GM21723 (cell line): ENCODE measurements around the gene ARHGEF28.

Experiments
- ATAC-seq: cut with Tn5 transposase; IDR thresholded peaks from one replicate; pipeline ENCODE4 v1.9.1; 2021; ENCODE audit warnings: mild to moderate bottlenecking, moderate library complexity; ENCODE audit not compliant: unreplicated experiment

ARHGEF28 gene

DNA sequence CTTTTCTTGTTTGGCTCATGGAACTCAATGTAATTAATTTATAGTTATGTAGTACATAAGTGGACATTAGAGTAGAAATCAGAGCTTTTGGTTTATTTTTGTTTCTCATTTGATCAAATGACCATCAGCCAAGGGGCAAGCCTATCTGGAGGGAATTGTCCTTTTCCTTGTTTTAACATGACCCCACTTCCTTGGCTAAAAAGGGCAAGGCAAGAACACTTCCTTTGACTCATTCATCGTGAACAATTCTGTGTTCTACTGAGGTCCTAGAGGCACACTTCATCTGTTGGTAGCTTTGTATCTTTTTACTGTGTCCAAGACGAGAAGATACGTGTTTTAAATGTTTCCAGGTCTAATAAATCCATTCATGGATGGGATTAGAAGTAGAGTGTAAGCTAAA lies 148.9 kb downstream of the ARHGEF28 start:
- no peak for ATAC-seq

DNA sequence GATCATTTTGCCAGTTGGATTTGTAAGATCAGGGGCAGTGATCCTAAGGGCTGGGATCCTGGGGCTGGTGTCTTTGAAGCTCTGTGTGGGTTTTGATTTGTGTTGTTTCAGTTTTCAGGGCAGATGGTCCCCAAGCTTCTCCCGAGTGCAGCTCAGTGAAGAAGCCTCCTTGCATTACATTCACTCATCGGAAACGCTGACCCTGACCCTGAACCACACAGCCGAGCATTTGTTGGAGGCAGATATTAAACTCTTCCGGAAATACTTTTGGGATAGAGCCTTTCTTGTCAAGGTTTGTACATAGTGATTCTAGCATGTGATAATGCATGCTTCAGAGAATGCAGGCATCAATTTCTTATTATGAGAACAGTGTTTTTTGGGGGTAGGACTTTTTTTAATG lies 150.4 kb downstream of the ARHGEF28 start:
- no peak for ATAC-seq

- no peak for ATAC-seq
Measured at GRCh38 chr5:73777192-73777591, 151.2 kb downstream of the ARHGEF28 start.

DNA sequence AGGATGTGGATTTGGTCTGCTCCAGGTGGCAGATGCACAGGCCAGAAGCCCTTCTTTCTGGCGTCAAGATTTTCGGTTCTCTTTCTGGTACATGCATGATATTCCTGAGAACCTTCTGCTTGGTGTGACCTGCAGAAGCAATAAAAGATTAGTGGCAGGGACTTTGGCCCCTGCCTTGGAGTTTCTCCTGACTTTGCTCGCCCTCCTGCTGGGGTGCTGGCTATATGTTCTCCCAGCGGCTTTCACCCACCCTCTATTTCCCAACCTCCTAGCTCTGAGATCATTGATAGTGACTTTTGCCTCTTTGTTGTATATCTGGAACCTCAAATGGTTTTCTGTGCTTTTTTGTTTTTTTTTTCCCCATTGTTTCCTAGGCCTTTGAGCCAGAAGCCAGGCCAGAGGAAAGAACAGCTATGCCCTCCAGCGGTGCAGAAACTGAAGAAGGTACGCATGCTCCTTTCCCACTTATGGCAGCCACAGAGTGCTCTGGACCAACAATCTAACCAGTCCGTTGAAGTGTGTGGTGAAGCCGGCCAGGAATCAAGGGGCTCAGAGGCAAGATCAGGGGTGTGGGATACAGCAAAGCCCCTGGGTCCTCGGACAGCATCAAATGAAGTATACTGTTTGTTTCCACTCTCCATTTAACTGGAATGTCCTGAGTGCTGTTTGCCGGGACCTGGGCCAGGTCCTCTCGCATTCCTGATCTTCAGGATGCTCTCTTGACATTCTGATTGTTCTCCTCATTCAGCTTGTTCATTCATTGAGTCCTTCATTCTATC lies 154.5 kb downstream of the ARHGEF28 start:
- no peak for ATAC-seq

GRCh38 chr5:73781107-73781768 lies 155.2 kb downstream of the ARHGEF28 start:
- no peak for ATAC-seq

GRCh38 chr5:73783828-73784227 lies 157.8 kb downstream of the ARHGEF28 start:
- no peak for ATAC-seq

- ATAC-seq: no peak
Measured at GRCh38 chr5:73786043-73786831, 160.2 kb downstream of the ARHGEF28 start.

DNA sequence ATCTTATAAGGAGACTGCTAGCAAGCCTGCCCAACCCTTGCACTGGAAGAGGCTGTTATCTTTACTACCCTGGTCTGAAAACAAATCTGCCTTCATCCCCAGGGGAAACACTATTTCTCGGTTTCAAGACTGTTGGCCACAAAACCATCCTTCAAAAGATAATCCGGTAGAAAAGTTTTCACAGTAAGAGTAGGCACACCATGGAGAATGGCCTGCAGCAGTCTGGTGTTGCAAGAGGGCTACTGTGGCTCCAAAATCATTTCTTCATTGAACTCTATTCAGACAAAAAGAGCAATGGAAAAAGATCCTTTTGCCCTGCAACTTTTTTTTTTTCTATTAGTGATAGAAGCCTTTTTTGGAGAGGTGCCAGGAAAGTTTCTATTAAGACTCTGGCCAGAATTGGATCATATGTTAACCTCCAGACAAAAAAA lies 163.9 kb downstream of the ARHGEF28 start:
- no peak for ATAC-seq

DNA sequence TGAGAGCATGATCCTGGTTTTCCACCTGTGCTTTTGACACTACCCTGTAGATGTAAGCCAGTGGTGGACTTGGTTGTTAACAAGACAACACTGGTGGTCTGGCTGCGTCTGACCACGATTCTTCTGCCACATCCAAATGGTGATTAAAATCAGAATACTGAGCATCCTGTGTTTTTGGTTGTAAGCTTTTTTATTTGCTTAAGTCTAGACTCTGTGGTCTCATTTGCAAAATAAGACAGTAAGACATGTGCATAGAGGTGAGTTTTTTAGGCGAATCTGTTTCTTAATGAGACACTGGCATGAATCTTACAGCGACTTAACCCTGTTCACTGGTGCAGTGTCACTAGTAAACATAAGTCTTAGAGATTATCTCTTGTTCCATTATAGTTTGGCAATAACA lies 165.4 kb downstream of the ARHGEF28 start:
- ATAC-seq: no peak

DNA sequence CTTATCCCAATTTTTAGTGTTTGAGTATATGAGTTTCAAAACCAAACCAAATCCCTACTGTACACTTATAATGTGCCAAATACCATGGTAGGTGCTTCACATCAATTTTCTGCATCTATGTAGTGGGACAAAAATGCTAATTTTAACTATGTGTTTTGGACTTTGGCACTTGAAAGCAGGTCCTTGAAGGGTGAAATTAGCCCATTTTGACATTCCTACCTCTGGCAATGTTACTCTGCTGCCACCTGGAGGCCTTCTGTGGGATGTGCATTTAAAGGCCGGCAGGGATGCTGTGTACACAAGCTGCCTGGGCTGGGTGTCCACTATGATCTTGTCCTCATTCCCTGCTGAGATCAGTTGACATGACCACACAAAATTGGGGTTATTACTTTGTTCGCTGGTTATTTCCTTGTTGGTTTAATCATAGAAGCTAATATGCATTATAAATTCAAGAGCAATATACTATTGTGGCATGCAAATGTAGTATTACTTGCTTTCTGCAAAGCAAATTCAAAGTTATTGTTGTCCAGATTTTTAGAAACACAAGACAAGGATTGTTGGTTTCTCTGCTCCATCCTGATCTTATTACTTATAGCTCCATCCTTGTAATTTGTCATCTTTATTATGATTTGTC lies 166.8 kb downstream of the ARHGEF28 start:
- ATAC-seq: no peak

DNA sequence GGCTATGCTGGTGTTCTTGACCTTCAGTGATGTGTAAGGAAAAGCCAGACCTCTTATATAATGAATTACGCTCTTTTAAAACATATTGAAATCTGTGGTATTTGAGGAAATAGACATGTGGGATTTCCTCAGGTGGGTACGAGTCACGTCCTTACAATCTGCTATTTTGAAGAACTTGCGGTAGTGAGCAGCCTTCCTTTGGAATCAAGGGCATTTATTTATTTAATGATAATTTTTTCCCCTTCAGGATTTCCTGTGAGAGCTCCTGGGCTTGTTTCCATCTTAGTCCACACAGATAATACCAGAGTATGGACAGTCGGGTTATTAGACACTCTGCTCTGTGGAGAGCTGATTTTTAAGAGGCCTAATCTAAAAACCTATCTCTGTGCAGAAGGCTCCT lies 167.9 kb downstream of the ARHGEF28 start:
- ATAC-seq: no peak

DNA sequence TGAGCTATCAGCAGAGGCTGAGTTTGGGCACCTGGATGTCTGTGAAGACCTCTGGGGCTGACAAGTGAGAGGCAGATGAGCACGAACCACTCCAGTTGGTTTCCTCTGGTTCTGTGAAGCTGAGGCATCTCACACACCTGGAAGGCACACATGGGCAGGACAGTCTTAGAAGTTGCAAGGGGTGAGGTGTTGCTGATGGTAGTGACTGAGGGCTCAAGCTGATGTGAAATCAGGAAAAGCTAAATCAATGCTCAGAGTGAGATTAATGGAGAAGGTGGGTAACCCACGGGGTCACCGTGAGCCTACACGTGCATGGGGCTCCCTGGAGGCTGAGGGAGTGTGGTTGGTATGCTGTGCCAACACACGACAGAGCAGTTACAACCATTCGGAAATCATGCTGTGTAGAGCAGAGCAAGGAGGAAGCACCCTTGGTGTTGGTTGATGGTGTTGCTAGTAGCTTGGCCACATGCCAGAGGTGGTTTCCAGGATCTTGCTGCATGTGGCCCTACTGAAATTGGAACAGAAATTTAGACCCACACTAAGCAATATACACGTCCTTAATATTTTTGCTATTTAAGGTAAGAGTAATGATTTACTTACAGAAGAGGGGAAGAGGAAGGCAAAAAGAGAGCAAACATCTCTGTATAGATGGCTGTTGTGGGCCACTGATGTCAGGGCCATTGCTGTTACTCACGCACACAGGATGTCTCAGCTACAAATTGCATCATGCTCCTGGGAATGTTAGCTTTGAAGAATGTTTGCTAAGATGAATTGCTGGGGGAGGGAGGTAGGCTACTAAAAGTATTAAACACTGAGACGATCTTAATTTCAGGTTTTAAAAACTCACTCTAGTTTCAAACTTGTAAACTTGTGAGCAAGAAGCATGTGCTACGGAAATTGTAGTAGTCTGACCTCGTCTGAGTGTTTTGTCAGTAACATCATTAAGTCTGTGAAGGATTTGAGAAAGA lies 170.5 kb downstream of the ARHGEF28 start:
- ATAC-seq: no peak

GRCh38 chr5:73797132-73797510 lies 171.1 kb downstream of the ARHGEF28 start:
- ATAC-seq: no peak

DNA sequence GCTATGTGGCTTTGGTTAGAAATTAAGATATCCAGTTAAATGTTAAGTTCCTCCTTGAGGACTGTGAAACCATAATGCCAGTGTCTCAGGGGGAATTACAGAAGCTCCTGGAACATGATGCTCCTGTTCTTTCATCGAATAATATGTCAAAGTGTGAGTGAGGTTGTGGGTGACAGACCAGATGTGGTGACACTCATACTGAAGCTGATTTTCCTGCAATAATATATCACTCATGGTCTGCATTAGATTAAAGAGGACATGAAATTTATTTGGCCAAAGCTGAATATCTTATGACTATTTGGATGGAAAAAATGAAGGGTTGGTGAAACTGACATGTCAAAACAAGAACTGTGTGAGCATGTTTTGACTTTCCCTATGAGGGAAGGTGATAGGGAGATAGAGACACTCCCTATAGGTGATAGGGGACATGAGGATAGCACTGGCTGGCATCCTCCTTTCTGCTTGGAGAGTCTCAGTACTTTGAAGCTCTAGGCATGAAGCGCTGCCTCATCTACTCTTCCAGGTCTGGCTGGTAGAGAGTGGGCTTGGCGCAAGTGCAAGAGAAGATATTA lies 173.5 kb downstream of the ARHGEF28 start:
- no peak for ATAC-seq

DNA sequence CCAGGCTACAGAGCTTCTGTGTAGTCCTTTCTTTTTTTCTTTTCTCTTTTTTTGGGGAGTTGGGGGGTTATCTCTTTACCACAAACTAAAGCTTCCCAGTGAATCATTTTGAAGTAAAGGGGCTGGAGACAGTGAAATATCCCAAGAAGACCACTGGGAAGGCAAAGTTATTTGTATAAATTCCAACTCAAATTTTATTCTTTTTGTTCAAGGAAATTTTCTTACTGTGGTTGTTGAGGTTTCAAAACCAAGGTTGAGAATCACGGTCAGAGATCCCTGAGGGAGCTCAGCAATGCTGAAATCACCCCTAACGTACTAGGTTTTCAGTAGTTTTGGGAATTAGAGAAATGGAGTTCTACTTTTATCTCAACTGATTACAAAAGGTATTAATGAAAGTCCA lies 175.7 kb downstream of the ARHGEF28 start:
- ATAC-seq: no peak

DNA sequence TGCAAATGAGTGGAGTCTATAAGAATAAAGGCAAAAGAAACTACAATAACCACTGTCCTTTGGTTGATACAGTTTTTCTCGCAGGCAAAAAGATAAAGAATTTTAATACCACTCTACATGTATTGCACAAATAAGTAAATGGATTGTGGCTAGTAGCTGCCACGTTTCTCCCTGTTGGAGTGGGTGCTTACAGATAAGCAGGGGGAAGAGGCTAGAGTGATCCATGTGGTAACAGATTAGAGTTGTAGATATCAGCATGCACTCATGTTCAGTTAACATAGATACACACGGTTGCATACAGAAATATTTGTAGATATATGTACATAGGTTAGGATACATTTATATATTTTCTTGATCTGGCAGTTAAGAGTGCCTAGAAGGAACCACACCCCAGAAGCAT lies 179.5 kb downstream of the ARHGEF28 start:
- ATAC-seq: no peak

DNA sequence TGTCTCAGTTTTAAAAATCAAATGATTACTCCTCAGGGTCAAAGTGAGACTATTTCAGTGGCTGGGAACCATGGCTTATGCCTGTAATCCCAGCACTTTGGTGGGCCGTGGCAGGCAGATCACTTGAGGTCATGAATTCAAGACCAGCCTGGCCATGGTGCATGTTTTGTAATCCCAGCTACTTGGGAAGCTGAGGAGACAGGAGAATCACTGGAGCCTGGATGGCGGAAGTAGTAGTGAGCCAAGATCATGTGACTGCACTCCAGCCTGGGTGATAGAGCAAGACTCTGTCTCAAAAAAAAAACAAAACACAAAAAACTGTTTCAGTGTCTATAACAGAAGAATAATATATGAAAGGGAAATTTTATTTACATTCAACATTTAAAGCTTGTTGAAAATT lies 182.9 kb downstream of the ARHGEF28 start:
- ATAC-seq: no peak

DNA sequence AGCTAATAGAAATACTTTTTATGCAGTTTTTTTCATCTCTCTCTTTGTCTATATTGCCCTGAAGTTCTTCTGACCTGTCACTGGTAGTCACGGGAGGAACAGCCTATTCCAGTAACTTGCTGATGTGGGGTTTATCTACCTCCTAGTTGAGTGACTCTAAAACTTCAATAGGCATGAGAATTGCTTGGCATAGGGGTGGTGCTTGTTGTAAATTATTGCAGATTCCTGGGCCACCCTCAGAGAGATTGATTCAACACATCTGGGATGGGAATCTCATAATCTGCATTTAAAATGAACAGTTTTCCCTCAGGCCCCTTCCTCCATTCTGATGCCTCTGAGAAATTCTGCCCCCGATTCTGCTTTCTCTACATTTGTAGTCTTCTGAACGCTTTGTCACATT lies 184.4 kb downstream of the ARHGEF28 start:
- no peak for ATAC-seq

GRCh38 chr5:73812457-73812856 lies 186.5 kb downstream of the ARHGEF28 start:
- no peak for ATAC-seq
